Measurements from ENCODE around the gene VWF. TPM values are rescaled to one million over a fixed set of nuclear protein-coding genes. Genes with fewer than 3 reads are reported as not detected.
A peak's percentile ranks its signal among the peaks of the same experiment; 100 is the strongest.

Gene VWF
- total RNA-seq, 2 experiments from 2014 or later: 0.07 TPM; not detected in 1

- no peaks in the 10 kb centered on the region for H3K4me1 Mint-ChIP-seq
- no peaks in the 10 kb centered on the region for H3K36me3 Mint-ChIP-seq (ENCODE audit: low read depth)
- no peak overlapping the region for H3K27ac Mint-ChIP-seq
- POLR2A ChIA-PET: no interaction called here
- CTCF ChIA-PET: interaction anchor here (0.7 to 1.8 kb wide), 5 partner anchors 9 to 200 kb away, joined by 3 to 6 read pairs (median 3); no protein-coding TSS in a partner anchor
- H3K27me3 Mint-ChIP-seq: no peaks in the 10 kb centered on the region
- DNase-seq (no peak), ATAC-seq (no peak)
- H3K4me3 Mint-ChIP-seq: no peak overlapping the region
- H3K9me3 Mint-ChIP-seq (ENCODE audit: low read depth): no peaks in the 10 kb centered on the region
- intact Hi-C loops (cut with DNase I, micrococcal nuclease): no loop called here
Observed at GRCh38 chr12:6084261-6084968, 40.1 kb downstream of the VWF start.

GRCh38 chr12:6083601-6084000 is 40.9 kb downstream of the VWF start:
- Mint-ChIP-seq H3K4me1 (no peaks in the 10 kb centered on the region), H3K4me3 (no peak overlapping the region), H3K36me3 (ENCODE audit: low read depth) (no peaks in the 10 kb centered on the region), H3K27me3 (no peaks in the 10 kb centered on the region), H3K9me3 (ENCODE audit: low read depth) (no peaks in the 10 kb centered on the region), H3K27ac (no peak overlapping the region)
- ATAC-seq (no peak), DNase-seq (no peak)
- intact Hi-C loops (cut with DNase I, micrococcal nuclease): no loop called here
- ChIA-PET CTCF (interaction anchor here (1.1 to 1.8 kb wide), 2 partner anchors 9 to 201 kb away, joined by 3 to 6 read pairs; no protein-coding TSS in a partner anchor), POLR2A (no interaction called here)

- Mint-ChIP-seq H3K9me3 (ENCODE audit: low read depth) (no peaks in the 10 kb centered on the region), H3K27ac (no peak overlapping the region), H3K36me3 (ENCODE audit: low read depth) (no peaks in the 10 kb centered on the region), H3K4me1 (no peaks in the 10 kb centered on the region), H3K4me3 (no peak overlapping the region), H3K27me3 (peaks cover 2% of the 10 kb centered on the region)
- ATAC-seq (no peak), DNase-seq (no peak)
- POLR2A ChIA-PET: no interaction called here
- CTCF ChIA-PET: interaction anchor here (0.7 to 1.8 kb wide), 3 partner anchors 10 to 59 kb away, joined by 3 to 6 read pairs (median 4); no protein-coding TSS in a partner anchor
- intact Hi-C loops (cut with DNase I, micrococcal nuclease): no loop called here
Observed at GRCh38 chr12:6082613-6083012, 41.9 kb downstream of the VWF start.

DNA sequence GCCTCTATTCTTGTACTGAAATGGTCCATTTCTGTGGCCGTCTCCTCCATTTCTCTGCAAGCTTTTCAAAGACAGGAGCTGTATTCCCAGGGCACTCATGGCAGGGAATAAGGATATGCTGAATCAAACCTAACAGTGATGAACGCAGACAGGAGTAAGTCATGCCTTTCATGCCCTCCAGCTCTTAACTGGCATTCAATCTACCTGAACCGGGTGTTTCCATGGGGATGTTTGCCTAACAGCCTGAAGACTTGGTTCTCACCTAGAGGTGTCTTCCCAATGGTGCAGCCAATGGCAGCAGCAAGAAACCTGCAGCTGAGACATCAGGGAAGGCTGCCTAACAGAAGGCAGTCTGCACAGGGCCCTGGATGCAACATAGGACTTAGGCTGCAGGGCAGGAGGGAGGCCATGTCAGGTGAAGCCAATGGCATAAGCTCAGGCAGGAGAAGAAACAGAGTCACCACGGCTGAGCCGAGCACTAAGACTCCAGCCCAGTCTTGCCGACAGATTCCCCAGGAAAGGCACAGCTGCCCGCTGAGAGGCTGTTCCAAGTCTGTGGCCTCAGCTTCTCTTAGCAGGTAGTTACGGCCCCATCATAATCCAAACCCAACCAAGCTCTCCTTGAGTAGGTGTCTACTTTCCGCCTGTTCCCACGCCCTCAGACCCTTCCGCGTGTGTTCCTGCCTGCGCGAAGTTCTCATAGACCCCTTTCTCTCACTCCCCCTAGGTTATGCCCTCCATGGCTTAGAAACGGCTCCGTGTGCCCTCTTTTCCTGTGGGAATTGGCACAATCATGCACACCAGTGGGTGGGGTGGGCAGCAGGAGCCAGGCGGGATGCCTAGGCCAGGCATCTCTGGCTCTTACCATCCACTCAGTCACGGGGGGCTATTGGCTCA is 44.1 kb downstream of the VWF start:
- peaks cover 13% of the 10 kb centered on the region for H3K27me3 Mint-ChIP-seq
- H3K9me3 Mint-ChIP-seq (ENCODE audit: low read depth): no peaks in the 10 kb centered on the region
- ATAC-seq (no peak), DNase-seq (no peak)
- H3K4me1 Mint-ChIP-seq: peaks cover 7% of the 10 kb centered on the region
- intact Hi-C loops (cut with DNase I, micrococcal nuclease): no loop called here
- CTCF ChIA-PET: interaction anchor here (0.6 to 1.0 kb wide), 4 partner anchors 115 to 236 kb away, joined by 3 to 4 read pairs (median 3); no protein-coding TSS in a partner anchor
- H3K36me3 Mint-ChIP-seq (ENCODE audit: low read depth): no peaks in the 10 kb centered on the region
- H3K4me3 Mint-ChIP-seq: no peak overlapping the region
- POLR2A ChIA-PET: no interaction called here
- no peak overlapping the region for H3K27ac Mint-ChIP-seq

- CTCF ChIA-PET: no interaction called here
- H3K27ac Mint-ChIP-seq: no peak overlapping the region
- POLR2A ChIA-PET: no interaction called here
- ATAC-seq (no peak), DNase-seq (no peak)
- peaks cover 25% of the 10 kb centered on the region for H3K27me3 Mint-ChIP-seq
- no peaks in the 10 kb centered on the region for H3K9me3 Mint-ChIP-seq (ENCODE audit: low read depth)
- peaks cover 19% of the 10 kb centered on the region for H3K4me1 Mint-ChIP-seq
- intact Hi-C loops (cut with DNase I, micrococcal nuclease): no loop called here
- H3K36me3 Mint-ChIP-seq (ENCODE audit: low read depth): no peaks in the 10 kb centered on the region
- no peak overlapping the region for H3K4me3 Mint-ChIP-seq
Observed at GRCh38 chr12:6078398-6079096, 45.9 kb downstream of the VWF start.

DNA sequence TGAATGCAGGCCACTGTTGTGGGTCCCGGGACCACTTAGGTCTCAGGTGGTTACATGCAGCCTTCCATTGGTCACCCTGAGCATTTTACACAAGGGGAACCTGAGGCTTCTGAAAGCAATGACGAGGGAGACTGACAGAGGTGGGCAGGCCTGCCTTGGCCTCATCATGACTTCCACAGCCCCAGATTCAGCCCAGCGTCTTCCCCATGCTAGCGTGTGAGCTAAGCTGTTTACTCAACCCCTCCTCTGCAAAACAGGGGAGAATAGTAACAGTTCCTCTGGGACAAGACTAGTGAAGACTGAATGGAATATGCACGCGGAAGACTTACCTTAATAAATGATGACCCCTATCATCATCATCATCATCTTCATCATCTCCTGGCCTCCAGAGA is 46.8 kb downstream of the VWF start:
- ATAC-seq (no peak), DNase-seq (no peak)
- Mint-ChIP-seq H3K9me3 (ENCODE audit: low read depth) (no peaks in the 10 kb centered on the region), H3K27me3 (peaks cover 25% of the 10 kb centered on the region), H3K27ac (no peak overlapping the region), H3K4me1 (peaks cover 19% of the 10 kb centered on the region), H3K4me3 (no peak overlapping the region), H3K36me3 (ENCODE audit: low read depth) (no peaks in the 10 kb centered on the region)
- intact Hi-C loops (cut with DNase I, micrococcal nuclease): no loop called here
- POLR2A ChIA-PET: no interaction called here
- CTCF ChIA-PET: no interaction called here

- intact Hi-C loops (cut with DNase I, micrococcal nuclease): no loop called here
- Mint-ChIP-seq H3K27ac (no peak overlapping the region), H3K9me3 (ENCODE audit: low read depth) (no peaks in the 10 kb centered on the region), H3K4me1 (peaks cover 19% of the 10 kb centered on the region), H3K4me3 (no peak overlapping the region), H3K27me3 (peaks cover 25% of the 10 kb centered on the region), H3K36me3 (ENCODE audit: low read depth) (no peaks in the 10 kb centered on the region)
- ATAC-seq: no peak
- DNase-seq: no peak
- ChIA-PET CTCF (interaction anchor here (0.5 to 0.7 kb wide), 2 partner anchors 71 to 182 kb away, joined by 3 read pairs; no protein-coding TSS in a partner anchor), POLR2A (no interaction called here)
Observed at GRCh38 chr12:6076776-6077691, 47.4 kb downstream of the VWF start.

GRCh38 chr12:6076346-6076745 is 48.1 kb downstream of the VWF start:
- intact Hi-C loops (cut with DNase I, micrococcal nuclease): no loop called here
- H3K36me3 Mint-ChIP-seq (ENCODE audit: low read depth): no peaks in the 10 kb centered on the region
- CTCF ChIA-PET: interaction anchor here (0.5 to 0.7 kb wide), 2 partner anchors 70 to 182 kb away, joined by 3 read pairs; no protein-coding TSS in a partner anchor
- H3K9me3 Mint-ChIP-seq (ENCODE audit: low read depth): no peaks in the 10 kb centered on the region
- DNase-seq: no peak
- ATAC-seq: no peak
- no peak overlapping the region for H3K4me3 Mint-ChIP-seq
- POLR2A ChIA-PET: no interaction called here
- H3K27ac Mint-ChIP-seq: no peak overlapping the region
- H3K4me1 Mint-ChIP-seq: peaks cover 19% of the 10 kb centered on the region
- peaks cover 25% of the 10 kb centered on the region for H3K27me3 Mint-ChIP-seq

DNA sequence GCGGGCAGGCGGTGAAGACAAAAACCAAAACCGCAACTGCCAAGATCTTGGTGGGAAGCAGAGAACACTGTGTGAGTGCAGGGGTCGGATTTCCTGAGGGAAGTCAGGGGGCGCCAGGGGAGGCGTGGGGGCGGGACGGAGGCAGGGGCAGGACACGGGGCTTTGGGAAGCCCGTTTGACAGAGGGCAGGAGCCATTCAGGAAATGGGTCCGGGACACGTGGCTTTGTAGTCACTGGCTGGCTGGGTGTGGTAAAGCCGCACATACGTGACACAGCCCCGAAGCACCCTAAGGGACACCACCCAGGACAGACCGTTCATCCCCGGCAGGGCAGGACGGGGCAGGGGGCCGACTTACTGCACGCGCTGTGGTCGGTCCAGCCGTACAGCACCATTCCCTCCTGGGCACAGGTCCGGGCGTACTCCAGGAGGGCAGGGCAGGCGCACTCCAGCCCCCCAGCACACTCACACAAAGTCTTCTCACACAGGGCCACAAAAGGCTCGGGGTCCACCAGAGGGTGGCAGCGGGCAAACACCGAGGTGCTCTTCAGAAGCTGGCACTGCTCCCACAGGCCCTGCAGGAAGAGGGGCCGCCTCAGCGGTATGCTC is 49.4 kb downstream of the VWF start:
- peaks cover 23% of the 10 kb centered on the region for H3K4me1 Mint-ChIP-seq
- ChIA-PET CTCF (interaction anchor here (0.6 to 1.0 kb wide), 4 partner anchors 93 to 1053 kb away, joined by 3 to 7 read pairs (median 3); no protein-coding TSS in a partner anchor), POLR2A (no interaction called here)
- peak overlapping the region; percentile 87 for H3K27ac Mint-ChIP-seq
- no peaks in the 10 kb centered on the region for H3K9me3 Mint-ChIP-seq (ENCODE audit: low read depth)
- peaks cover 25% of the 10 kb centered on the region for H3K27me3 Mint-ChIP-seq
- intact Hi-C loops (cut with DNase I, micrococcal nuclease): no loop called here
- DNase-seq (peak; percentile 74), ATAC-seq (peak; percentile 93)
- H3K36me3 Mint-ChIP-seq (ENCODE audit: low read depth): no peaks in the 10 kb centered on the region
- peak overlapping the region; percentile 64 for H3K4me3 Mint-ChIP-seq

DNA sequence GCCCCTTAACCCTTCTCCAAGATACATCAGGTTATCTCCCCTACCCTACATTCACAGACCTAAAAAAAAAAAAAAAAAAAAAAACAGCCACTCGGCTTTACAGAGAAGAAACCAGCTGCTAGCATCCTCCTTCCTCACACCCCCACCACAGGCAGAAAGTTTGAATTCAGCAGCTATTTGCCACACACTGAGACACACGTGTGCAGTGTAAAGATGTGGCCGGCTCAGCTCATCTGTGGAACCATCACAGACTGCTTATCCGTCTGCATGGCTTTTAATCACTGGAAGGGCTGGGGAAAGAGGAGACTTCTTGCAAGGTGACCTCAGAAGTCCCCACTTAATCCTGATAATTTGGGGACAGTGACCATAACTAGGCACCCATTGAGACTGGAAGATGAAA is 50.0 kb downstream of the VWF start:
- intact Hi-C loops (cut with DNase I, micrococcal nuclease): no loop called here
- Mint-ChIP-seq H3K27ac (peak overlapping the region; percentile 87), H3K27me3 (peaks cover 25% of the 10 kb centered on the region), H3K36me3 (ENCODE audit: low read depth) (no peaks in the 10 kb centered on the region), H3K4me1 (peaks cover 29% of the 10 kb centered on the region), H3K9me3 (ENCODE audit: low read depth) (no peaks in the 10 kb centered on the region), H3K4me3 (peak overlapping the region; percentile 64)
- CTCF ChIA-PET: interaction anchor here (0.7 to 1.0 kb wide), 3 partner anchors 92 to 265 kb away, joined by 3 to 7 read pairs (median 4); no protein-coding TSS in a partner anchor
- DNase-seq (peak; percentile 32), ATAC-seq (peak; percentile 37)
- POLR2A ChIA-PET: no interaction called here
